Thyroid gland (tissue), 4 donors: Measurements from ENCODE around the gene LHFPL6.

ENCODE experiments used
- CTCF ChIP-seq, 6 experiments: fragments of 200-600 bp in 3 of 6; fragments of 450-650 bp in 3 of 6; sonication (generic) in 3 of 6; IDR thresholded peaks; one replicate each; pipeline ENCODE4 v1.5.1; 2016 to 2019; ENCODE audit warnings: antibody characterized with exemption in 6 of 6, mild to moderate bottlenecking in 2 of 6, inconsistent platforms in 1 of 6, moderate library complexity in 1 of 6
- POLR2A ChIP-seq, 2 donors: fragments of 450-650 bp; IDR thresholded peaks; one replicate each; pipeline ENCODE4 v1.6.1; 2017; ENCODE audit warnings: antibody characterized with exemption in 2 of 2, mild to moderate bottlenecking in 2 of 2, moderate library complexity in 1 of 2

GRCh38 chr13:39536906-39537305 lies 66.1 kb downstream of the LHFPL6 start:
- no peak for TF ChIP-seq CTCF (IDR thresholded peaks at IDR 0.05)
- no peak for TF ChIP-seq POLR2A (IDR thresholded peaks at IDR 0.05)
